ENCODE measurements around the gene HAGHL.
A peak's percentile ranks its signal among the peaks of the same experiment; 100 is the strongest.

HAGHL gene

GRCh38 chr16:681746-682427, 45.0 kb upstream of the HAGHL start:
- TF ChIP-seq POLR2A (IDR thresholded peaks at IDR 0.05; ENCODE audit: low read depth, low read length), result 0 out of 2 replicates have a peak, but pooled peaks have one; percentile 16
- TF ChIP-seq PAX5 (IDR thresholded peaks at IDR 0.05; ENCODE audit: insufficient read depth, low read length, severe bottlenecking), result no peak
- FAIRE-seq, result no peak

GRCh38 chr16:682493-683395, 44.2 kb upstream of the HAGHL start:
- TF ChIP-seq PAX5 (IDR thresholded peaks at IDR 0.05; ENCODE audit: insufficient read depth, low read length, severe bottlenecking) (no peak), TAF1 (IDR thresholded peaks at IDR 0.05; ENCODE audit: low read depth, low read length) (no peak), POLR2A (IDR thresholded peaks at IDR 0.05; ENCODE audit: low read depth, low read length) (no peak), POU2F2 (IDR thresholded peaks at IDR 0.05; ENCODE audit: low read depth, low read length) (no peak), POLR2AphosphoS5 (IDR thresholded peaks at IDR 0.05; ENCODE audit: low read depth, low read length) (no peak), SPI1 (IDR thresholded peaks at IDR 0.05; ENCODE audit: low read depth, low read length) (no peak)
- FAIRE-seq, result no peak

More at GRCh38 chr16:681746-682427, 45.0 kb upstream of the HAGHL start:
- DNase-seq (ENCODE audit: insufficient read length, low spot score), result no peak

GRCh38 chr16:683396-684070, 43.4 kb upstream of the HAGHL start:
- TF ChIP-seq PAX5 (IDR thresholded peaks at IDR 0.05; ENCODE audit: insufficient read depth, low read length, severe bottlenecking) (no peak), POLR2A (IDR thresholded peaks at IDR 0.05; ENCODE audit: low read depth, low read length) (no peak; the same call in 1 of the 2 replicates), POU2F2 (IDR thresholded peaks at IDR 0.05; ENCODE audit: low read depth, low read length) (no peak), SPI1 (IDR thresholded peaks at IDR 0.05; ENCODE audit: low read depth, low read length) (no peak), TAF1 (IDR thresholded peaks at IDR 0.05; ENCODE audit: low read depth, low read length) (no peak), POLR2AphosphoS5 (IDR thresholded peaks at IDR 0.05; ENCODE audit: low read depth, low read length) (no peak)
- DNase-seq (ENCODE audit: insufficient read length, low spot score) (no peak), FAIRE-seq (no peak)

More at GRCh38 chr16:682493-683395, 44.2 kb upstream of the HAGHL start:
- DNase-seq (ENCODE audit: insufficient read length, low spot score), result no peak

GRCh38 chr16:684071-684794, 42.7 kb upstream of the HAGHL start, which contains the start of gene JMJD8:
Gene JMJD8, minus strand, starts transcription at chr16:684334. Its CDS starts 15 bp downstream, at chr16:684319.
- FAIRE-seq (peak; percentile 100), DNase-seq (ENCODE audit: insufficient read length, low spot score) (peak; percentile 100)
- peak; percentile 62; the same call in 1 of the 2 replicates for TF ChIP-seq POLR2AphosphoS5 (IDR thresholded peaks at IDR 0.05; ENCODE audit: low read depth, low read length)
- TF ChIP-seq POU2F2 (IDR thresholded peaks at IDR 0.05; ENCODE audit: low read depth, low read length), result 0 out of 2 replicates have a peak, but pooled peaks have one; percentile 33
- TF ChIP-seq TAF1 (IDR thresholded peaks at IDR 0.05; ENCODE audit: low read depth, low read length), result peak; percentile 86
- peak; percentile 88 for TF ChIP-seq POLR2A (IDR thresholded peaks at IDR 0.05; ENCODE audit: low read depth, low read length)
- TF ChIP-seq SPI1 (IDR thresholded peaks at IDR 0.05; ENCODE audit: low read depth, low read length), result no peak
- peak; percentile 83 for TF ChIP-seq PAX5 (IDR thresholded peaks at IDR 0.05; ENCODE audit: insufficient read depth, low read length, severe bottlenecking)

GRCh38 chr16:684961-685696, 41.8 kb upstream of the HAGHL start:
- no peak for TF ChIP-seq POLR2AphosphoS5 (IDR thresholded peaks at IDR 0.05; ENCODE audit: low read depth, low read length)
- TF ChIP-seq PAX5 (IDR thresholded peaks at IDR 0.05; ENCODE audit: insufficient read depth, low read length, severe bottlenecking), result no peak
- no peak for TF ChIP-seq TAF1 (IDR thresholded peaks at IDR 0.05; ENCODE audit: low read depth, low read length)
- no peak for TF ChIP-seq SPI1 (IDR thresholded peaks at IDR 0.05; ENCODE audit: low read depth, low read length)
- no peak for TF ChIP-seq POLR2A (IDR thresholded peaks at IDR 0.05; ENCODE audit: low read depth, low read length)
- no peak for TF ChIP-seq POU2F2 (IDR thresholded peaks at IDR 0.05; ENCODE audit: low read depth, low read length)
- no peak for FAIRE-seq
- DNase-seq (ENCODE audit: insufficient read length, low spot score), result no peak

- no peak for FAIRE-seq
- no peak for DNase-seq (ENCODE audit: insufficient read length, low spot score)
- TF ChIP-seq SPI1 (IDR thresholded peaks at IDR 0.05; ENCODE audit: low read depth, low read length) (no peak), POLR2AphosphoS5 (IDR thresholded peaks at IDR 0.05; ENCODE audit: low read depth, low read length) (no peak), TAF1 (IDR thresholded peaks at IDR 0.05; ENCODE audit: low read depth, low read length) (no peak), PAX5 (IDR thresholded peaks at IDR 0.05; ENCODE audit: insufficient read depth, low read length, severe bottlenecking) (no peak), POU2F2 (IDR thresholded peaks at IDR 0.05; ENCODE audit: low read depth, low read length) (no peak), POLR2A (IDR thresholded peaks at IDR 0.05; ENCODE audit: low read depth, low read length) (no peak)
These were observed 40.9 kb upstream of the HAGHL start for GRCh38 chr16:685967-686366.

GRCh38 chr16:686459-687260, 40.2 kb upstream of the HAGHL start:
- no peak for FAIRE-seq
- no peak for DNase-seq (ENCODE audit: insufficient read length, low spot score)
- TF ChIP-seq TAF1 (IDR thresholded peaks at IDR 0.05; ENCODE audit: low read depth, low read length), result no peak
- TF ChIP-seq POLR2A (IDR thresholded peaks at IDR 0.05; ENCODE audit: low read depth, low read length), result no peak
- no peak for TF ChIP-seq PAX5 (IDR thresholded peaks at IDR 0.05; ENCODE audit: insufficient read depth, low read length, severe bottlenecking)
- no peak for TF ChIP-seq SPI1 (IDR thresholded peaks at IDR 0.05; ENCODE audit: low read depth, low read length)

Measured in GM12891 (cell line).